ENCODE data around the gene OSBPL2.

Gene OSBPL2

GRCh38 chr20:62208061-62208794 lies 30.1 kb upstream of the OSBPL2 start:
- no peak for DNase-seq

- no peak for DNase-seq
Measured at GRCh38 chr20:62208795-62209755, 29.2 kb upstream of the OSBPL2 start.

GRCh38 chr20:62209850-62210495 lies 28.3 kb upstream of the OSBPL2 start:
- no peak for DNase-seq

- DNase-seq = no peak
Measured at GRCh38 chr20:62210496-62210855, 27.8 kb upstream of the OSBPL2 start.

GRCh38 chr20:62211216-62211615 lies 27.1 kb upstream of the OSBPL2 start:
- DNase-seq = no peak

- DNase-seq = no peak
Measured at GRCh38 chr20:62211769-62212288, 26.5 kb upstream of the OSBPL2 start.

- no peak for DNase-seq
Measured at GRCh38 chr20:62212299-62212698, 26.0 kb upstream of the OSBPL2 start.

- no peak for DNase-seq
Measured at GRCh38 chr20:62214067-62214466, 24.3 kb upstream of the OSBPL2 start.

GRCh38 chr20:62215020-62215990 lies 23.0 kb upstream of the OSBPL2 start:
- DNase-seq = no peak

GRCh38 chr20:62215991-62216635 lies 22.2 kb upstream of the OSBPL2 start:
- no peak for DNase-seq

- no peak for DNase-seq
Measured at GRCh38 chr20:62216636-62217566, 21.4 kb upstream of the OSBPL2 start.

GRCh38 chr20:62217913-62218773 lies 20.2 kb upstream of the OSBPL2 start:
- DNase-seq = no peak

- DNase-seq = no peak
Measured at GRCh38 chr20:62219101-62219991, 19.0 kb upstream of the OSBPL2 start.

GRCh38 chr20:62219992-62220665 lies 18.2 kb upstream of the OSBPL2 start, which contains the start of gene HRH3:
TSS of gene HRH3 (minus strand) at chr20:62220278. CDS start at chr20:62219970, 308 bp downstream.
- peak; percentile 17 for DNase-seq

GRCh38 chr20:62220666-62221568 lies 17.4 kb upstream of the OSBPL2 start:
- DNase-seq = no peak

- no peak for DNase-seq
Measured at GRCh38 chr20:62222266-62222850, 16.0 kb upstream of the OSBPL2 start.

Measured in activated CD4-positive, alpha-beta T cell treated with anti-CD3 and anti-CD28 coated beads for 1 hour (primary cell).